NT2/D1 (cell line): ENCODE data around the gene MICAL1.

ENCODE experiments used
- DNase-seq: peaks from one replicate; pipeline ENCODE4 v3.0.0-alpha.2; 2011; ENCODE audit warnings: low read depth, low spot score
- H3K27me3 ChIP-seq: 2 replicates; pipeline ENCODE4 v1.6.0; 2011; ENCODE audit warnings: mild to moderate bottlenecking; ENCODE audit not compliant: insufficient read length, insufficient read depth
- H3K36me3 ChIP-seq: 2 replicates; pipeline ENCODE4 v1.6.1; 2011; ENCODE audit warnings: mild to moderate bottlenecking, low read length, mixed read lengths; ENCODE audit not compliant: insufficient read depth, insufficient read length
- H3K4me1 ChIP-seq: 2 replicates; pipeline ENCODE4 v1.5.1; 2011; ENCODE audit not compliant: insufficient read depth, insufficient read length
- H3K4me3 ChIP-seq: 2 replicates; pipeline ENCODE4 v1.5.1; 2011; ENCODE audit warnings: low read depth; ENCODE audit not compliant: insufficient read length
- H3K9ac ChIP-seq: 2 replicates; pipeline ENCODE4 v1.6.0; 2011; ENCODE audit warnings: low read depth; ENCODE audit not compliant: insufficient read length
- H3K9me3 ChIP-seq: 2 replicates; pipeline ENCODE4 v1.5.1; 2011; ENCODE audit warnings: mild to moderate bottlenecking, low read length; ENCODE audit not compliant: insufficient read depth
- SUZ12 ChIP-seq: IDR thresholded peaks from 2 replicates; pipeline ENCODE4 v1.6.1; 2011; ENCODE audit not compliant: insufficient read length, insufficient read depth; ENCODE audit errors: extremely low read depth
- YY1 ChIP-seq: IDR thresholded peaks from 2 replicates; pipeline ENCODE4 v1.6.1; 2011; ENCODE audit not compliant: insufficient read length, insufficient read depth
- ZNF274 ChIP-seq: IDR thresholded peaks from 2 replicates; pipeline ENCODE4 v1.6.1; 2011; ENCODE audit warnings: mild to moderate bottlenecking, low read depth, low read length

The MICAL1 gene

GRCh38 chr6:109482905-109483734 is 27.5 kb upstream of the MICAL1 start, which contains the start of gene ZBTB24:
ZBTB24 (minus strand) TSS chr6:109483219; CDS start chr6:109482026, 1,193 bp downstream.
- TF ChIP-seq YY1 (no peak), SUZ12 (no peak), ZNF274 (no peak)
- H3K36me3 ChIP-seq = peaks cover 25% of the 10 kb centered on the region
- no peaks in the 10 kb centered on the region for H3K9me3 ChIP-seq
- H3K27me3 ChIP-seq = peaks cover 18% of the 10 kb centered on the region
- peak within 1 kb of the TSS; percentile 69 for H3K4me3 ChIP-seq
- peak within 1 kb of the TSS; percentile 84 for H3K9ac ChIP-seq
- DNase-seq = peak; percentile 64
- peaks cover 3% of the 10 kb centered on the region for H3K4me1 ChIP-seq

DNA sequence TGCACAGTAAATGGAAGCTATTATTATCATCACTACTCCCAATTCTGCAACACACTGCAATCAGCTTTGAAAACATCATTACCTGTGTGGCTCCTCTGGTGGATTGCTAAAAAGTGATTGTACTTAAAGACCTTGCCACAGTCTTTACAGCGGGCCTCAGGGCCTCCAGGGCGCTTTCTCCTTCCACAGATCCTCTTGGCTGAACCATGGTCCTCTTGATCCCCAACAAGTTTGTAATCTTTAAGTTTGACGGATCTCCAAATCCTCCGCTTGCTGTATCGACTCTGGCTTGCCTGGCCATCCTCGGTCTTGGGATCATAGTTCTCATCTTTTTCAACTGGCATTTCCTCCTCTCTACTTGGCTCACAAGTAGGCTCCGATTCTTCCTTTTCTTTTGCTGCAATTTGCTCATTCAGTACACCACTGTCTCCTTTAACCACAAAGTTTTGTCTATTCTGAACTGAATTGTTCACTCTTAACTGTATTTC is 25.5 kb upstream of the MICAL1 start:
- no peak for TF ChIP-seq SUZ12
- TF ChIP-seq ZNF274 = no peak
- no peak for TF ChIP-seq YY1
- Histone ChIP-seq H3K9me3 (no peaks in the 10 kb centered on the region), H3K4me3 (no peak overlapping the region), H3K36me3 (peaks cover 39% of the 10 kb centered on the region), H3K9ac (no peak overlapping the region), H3K27me3 (peaks cover 18% of the 10 kb centered on the region), H3K4me1 (peaks cover 3% of the 10 kb centered on the region)
- no peak for DNase-seq

- H3K9me3 ChIP-seq = no peaks in the 10 kb centered on the region
- H3K27me3 ChIP-seq = peaks cover 5% of the 10 kb centered on the region
- peaks cover 56% of the 10 kb centered on the region for H3K36me3 ChIP-seq
- H3K4me1 ChIP-seq = no peaks in the 10 kb centered on the region
- no peak for TF ChIP-seq ZNF274
- no peak for TF ChIP-seq SUZ12
- no peak for TF ChIP-seq YY1
- no peak for DNase-seq
- H3K4me3 ChIP-seq = peak overlapping the region; percentile 1
- peak overlapping the region; percentile 42 for H3K9ac ChIP-seq
These were observed 23.5 kb upstream of the MICAL1 start for GRCh38 chr6:109478841-109479624.

GRCh38 chr6:109478222-109478805 is 22.7 kb upstream of the MICAL1 start:
- Histone ChIP-seq H3K9ac (no peak overlapping the region), H3K27me3 (no peaks in the 10 kb centered on the region), H3K9me3 (no peaks in the 10 kb centered on the region), H3K36me3 (peaks cover 62% of the 10 kb centered on the region), H3K4me1 (no peaks in the 10 kb centered on the region), H3K4me3 (no peak overlapping the region)
- TF ChIP-seq SUZ12 = no peak
- no peak for TF ChIP-seq ZNF274
- no peak for TF ChIP-seq YY1
- DNase-seq = no peak

DNA sequence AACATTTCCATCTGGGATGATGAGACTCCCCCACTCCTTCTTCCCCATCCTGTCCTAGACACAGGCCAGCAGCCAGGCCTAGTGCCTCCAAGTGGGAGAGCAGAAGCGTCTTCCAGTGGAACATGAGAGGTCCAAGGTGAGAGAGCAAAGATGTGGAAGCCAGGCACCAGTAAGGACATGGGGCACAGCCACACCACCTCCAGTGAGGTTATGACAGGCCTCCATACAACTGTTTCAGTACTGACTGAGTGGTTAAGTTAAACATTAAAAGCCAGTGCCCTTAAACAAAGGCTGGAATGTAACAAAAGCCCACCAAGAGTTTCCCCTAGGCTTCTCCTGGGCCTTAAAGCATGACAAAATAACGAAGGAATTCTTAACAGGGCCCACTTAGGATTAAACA is 22.2 kb upstream of the MICAL1 start:
- Histone ChIP-seq H3K4me3 (no peak overlapping the region), H3K36me3 (peaks cover 68% of the 10 kb centered on the region), H3K4me1 (no peaks in the 10 kb centered on the region), H3K9me3 (no peaks in the 10 kb centered on the region), H3K9ac (no peak overlapping the region), H3K27me3 (no peaks in the 10 kb centered on the region)
- TF ChIP-seq ZNF274 (no peak), YY1 (no peak), SUZ12 (no peak)
- peak; percentile 9 for DNase-seq

DNA sequence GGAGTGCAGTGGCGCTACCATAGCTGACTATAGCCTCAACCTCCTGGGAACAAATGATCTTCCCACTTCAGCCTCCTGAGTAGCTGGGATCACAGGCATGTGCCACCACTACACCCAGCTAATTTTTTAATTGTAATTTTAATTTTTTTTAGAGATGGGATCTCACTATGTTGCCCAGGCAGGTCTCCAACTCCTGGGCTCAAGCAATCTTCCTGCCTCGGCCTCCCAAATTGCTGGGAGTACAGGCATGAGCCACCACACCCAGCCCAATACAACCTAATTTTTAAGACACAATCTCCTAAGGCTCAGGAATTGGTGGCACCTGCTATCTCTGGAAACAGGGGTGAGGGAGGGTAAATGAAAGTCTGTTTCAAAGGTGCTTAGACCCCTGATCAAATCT is 21.6 kb upstream of the MICAL1 start:
- H3K9me3 ChIP-seq = no peaks in the 10 kb centered on the region
- H3K4me1 ChIP-seq = no peaks in the 10 kb centered on the region
- no peak overlapping the region for H3K4me3 ChIP-seq
- H3K36me3 ChIP-seq = peaks cover 74% of the 10 kb centered on the region
- no peak overlapping the region for H3K9ac ChIP-seq
- H3K27me3 ChIP-seq = no peaks in the 10 kb centered on the region
- no peak for DNase-seq
- no peak for TF ChIP-seq ZNF274
- TF ChIP-seq SUZ12 = no peak
- TF ChIP-seq YY1 = no peak
